H9 (cell line): Measurements from ENCODE around the gene MYH14. TPM values are rescaled to one million over a fixed set of nuclear protein-coding genes. Genes with fewer than 3 reads are reported as not detected.
A peak's percentile ranks its signal among the peaks of the same experiment; 100 is the strongest.

Experiments
- DNase-seq: peaks from one replicate; pipeline ENCODE4 v3.0.0-alpha.2; 2017
- H2AFZ ChIP-seq: one replicate; pipeline ENCODE4 v1.6.1; 2013; ENCODE audit warnings: mild to moderate bottlenecking, low read length, control low read depth, moderate library complexity
- H2AK5ac ChIP-seq: 2 replicates; pipeline ENCODE4 v1.6.1; 2013; ENCODE audit warnings: low read length, control low read depth, mixed read lengths; ENCODE audit not compliant: insufficient read length
- H2BK120ac ChIP-seq: one replicate; pipeline ENCODE4 v1.6.1; 2013; ENCODE audit warnings: low read depth, mild to moderate bottlenecking, low read length, control low read depth, inconsistent platforms; ENCODE audit not compliant: poor library complexity, severe bottlenecking
- H2BK12ac ChIP-seq: 2 replicates; pipeline ENCODE4 v1.6.1; 2013; ENCODE audit warnings: low read length, control low read depth, mixed read lengths, low read depth; ENCODE audit not compliant: insufficient read length
- H2BK15ac ChIP-seq: 2 replicates; pipeline ENCODE4 v1.6.1; 2013; ENCODE audit warnings: low read depth, low read length, control low read depth
- H2BK20ac ChIP-seq: one replicate; pipeline ENCODE4 v1.6.1; 2013; ENCODE audit warnings: low read depth, mild to moderate bottlenecking, low read length, control low read depth, inconsistent platforms; ENCODE audit not compliant: poor library complexity, severe bottlenecking
- H2BK5ac ChIP-seq: 2 replicates; pipeline ENCODE4 v1.6.1; 2013; ENCODE audit warnings: low read length, control low read depth, mixed read lengths; ENCODE audit not compliant: insufficient read length
- H3K14ac ChIP-seq: 2 replicates; pipeline ENCODE4 v1.6.1; 2013; ENCODE audit warnings: low read length, control low read depth; ENCODE audit not compliant: insufficient read depth
- H3K18ac ChIP-seq: 2 replicates; pipeline ENCODE4 v1.6.1; 2013; ENCODE audit warnings: low read depth, mild to moderate bottlenecking, mixed read lengths, low read length, control low read depth; ENCODE audit not compliant: insufficient read length
- H3K23ac ChIP-seq: 2 replicates; pipeline ENCODE4 v1.6.1; 2013; ENCODE audit warnings: low read length, control low read depth, mixed read lengths, low read depth; ENCODE audit not compliant: insufficient read length
- H3K23me2 ChIP-seq: 2 replicates; pipeline ENCODE4 v1.6.1; 2013; ENCODE audit warnings: low read depth, mild to moderate bottlenecking, mixed read lengths, low read length, control low read depth; ENCODE audit not compliant: insufficient read length, poor library complexity, severe bottlenecking
- H3K27ac ChIP-seq: 2 replicates; pipeline ENCODE4 v1.5.1; 2013; ENCODE audit warnings: low read length, control low read depth, mixed read lengths, low read depth; ENCODE audit not compliant: insufficient read length
- H3K27me3 ChIP-seq: 2 replicates; pipeline ENCODE4 v1.6.1; 2013; ENCODE audit warnings: low read length, control low read depth, inconsistent platforms; ENCODE audit not compliant: insufficient read depth
- H3K4ac ChIP-seq: 2 replicates; pipeline ENCODE4 v1.6.1; 2013; ENCODE audit warnings: low read depth, mild to moderate bottlenecking, control low read depth, inconsistent platforms, low read length, moderate library complexity
- H3K4me1 ChIP-seq: 2 replicates; pipeline ENCODE4 v1.6.1; 2013; ENCODE audit warnings: low read length, control low read depth, inconsistent platforms; ENCODE audit not compliant: insufficient read depth
- H3K4me2 ChIP-seq: 2 replicates; pipeline ENCODE4 v1.6.1; 2013; ENCODE audit warnings: low read length, control low read depth, mixed read lengths; ENCODE audit not compliant: insufficient read length, insufficient read depth
- H3K56ac ChIP-seq: 2 replicates; pipeline ENCODE4 v1.6.1; 2013; ENCODE audit warnings: low read depth, mild to moderate bottlenecking, mixed read lengths, low read length, control low read depth; ENCODE audit not compliant: insufficient read length
- H3K79me1 ChIP-seq: 2 replicates; pipeline ENCODE4 v1.6.1; 2013; ENCODE audit warnings: low read depth, mild to moderate bottlenecking, moderate library complexity, low read length, control low read depth, inconsistent platforms; ENCODE audit not compliant: insufficient read depth, poor library complexity, severe bottlenecking
- H3K79me2 ChIP-seq: 2 replicates; pipeline ENCODE4 v1.6.1; 2013; ENCODE audit warnings: low read length, control low read depth, inconsistent platforms; ENCODE audit not compliant: insufficient read depth
- H3K9ac ChIP-seq: 2 replicates; pipeline ENCODE4 v1.6.1; 2013; ENCODE audit warnings: low read length, control low read depth, mixed read lengths; ENCODE audit not compliant: insufficient read length; ENCODE audit errors: extremely low read depth
- H3K9me3 ChIP-seq: one replicate; pipeline ENCODE4 v1.6.1; 2013; ENCODE audit warnings: low read depth, low read length, inconsistent platforms; ENCODE audit not compliant: control insufficient read depth
- H3T11ph ChIP-seq: one replicate; pipeline ENCODE4 v1.6.1; 2013; ENCODE audit warnings: mild to moderate bottlenecking, low read length, control low read depth, inconsistent platforms
- H4K20me1 ChIP-seq: one replicate; pipeline ENCODE4 v1.6.1; 2013; ENCODE audit not compliant: control insufficient read depth, insufficient read length, insufficient read depth
- H4K5ac ChIP-seq: 2 replicates; pipeline ENCODE4 v1.6.1; 2013; ENCODE audit warnings: low read depth, mild to moderate bottlenecking, mixed read lengths, low read length, control low read depth; ENCODE audit not compliant: insufficient read length
- H4K8ac ChIP-seq: replicated peaks from 2 replicates; pipeline ENCODE4 v1.6.1; 2013; ENCODE audit warnings: low read length, control low read depth, mixed read lengths, low read depth; ENCODE audit not compliant: insufficient read length
- H4K91ac ChIP-seq: 2 replicates; pipeline ENCODE4 v1.6.1; 2013; ENCODE audit warnings: low read depth, mild to moderate bottlenecking, moderate library complexity, mixed read lengths, low read length, control low read depth; ENCODE audit not compliant: insufficient read length
- H3K27ac Mint-ChIP-seq, 3 experiments: 2 replicates in 2 of 3; 3 replicates in 1 of 3; pipeline ENCODE4 v1.8.0; 2020 to 2021; ENCODE audit warnings: mixed read lengths in 3 of 3, mild to moderate bottlenecking in 1 of 3, moderate library complexity in 1 of 3
- H3K27me3 Mint-ChIP-seq: 2 replicates; pipeline ENCODE4 v1.8.0; 2021; ENCODE audit warnings: low read depth, mild to moderate bottlenecking, moderate library complexity, mixed read lengths
- H3K36me3 Mint-ChIP-seq, 3 experiments: 2 replicates in 2 of 3; 3 replicates in 1 of 3; pipeline ENCODE4 v1.8.0; 2020 to 2021; ENCODE audit warnings: low read depth in 3 of 3, mixed read lengths in 3 of 3; ENCODE audit not compliant: insufficient read depth in 1 of 3
- H3K4me1 Mint-ChIP-seq, 2 experiments: 2 replicates each; pipeline ENCODE4 v1.8.0; 2020; ENCODE audit warnings: mixed read lengths in 2 of 2
- H3K4me3 Mint-ChIP-seq, 2 experiments: 2 replicates in 1 of 2; 3 replicates in 1 of 2; pipeline ENCODE4 v1.8.0; 2020 to 2021; ENCODE audit warnings: mild to moderate bottlenecking in 2 of 2, mixed read lengths in 2 of 2, moderate library complexity in 1 of 2
- H3K9me3 Mint-ChIP-seq, 2 experiments: 2 replicates in 1 of 2; 3 replicates in 1 of 2; pipeline ENCODE4 v1.8.0; 2020; ENCODE audit warnings: mild to moderate bottlenecking in 2 of 2, mixed read lengths in 2 of 2, moderate library complexity in 1 of 2
- WGBS: extraction: QIAGEN DNeasy Blood & Tissue Kit; methylation state at CpG from one replicate; pipeline ENCODE4 v1.1.7; 2013; ENCODE audit warnings: missing lambda C conversion rate, low lambda C conversion rate, mixed read lengths; ENCODE audit not compliant: insufficient read length; ENCODE audit errors: extremely low coverage; 5-methylcytosine and 5-hydroxymethylcytosine counted together
- total RNA-seq: library from RNA; stranded (reverse); gene quantifications from 2 replicates; pipeline ENCODE4 v1.2.1, GENCODE V29; 2021
- TF ChIP-seq, protein P1 (sequence below): fragments of 200-600 bp; sonication (generic); conservative IDR thresholded peaks from 3 replicates; pipeline ENCODE4 v1.8.0; 2021; ENCODE audit warnings: antibody characterized with exemption, mild to moderate bottlenecking

The MYH14 gene
- total RNA-seq, 1 experiment from 2014 or later: 27.7 TPM

DNA sequence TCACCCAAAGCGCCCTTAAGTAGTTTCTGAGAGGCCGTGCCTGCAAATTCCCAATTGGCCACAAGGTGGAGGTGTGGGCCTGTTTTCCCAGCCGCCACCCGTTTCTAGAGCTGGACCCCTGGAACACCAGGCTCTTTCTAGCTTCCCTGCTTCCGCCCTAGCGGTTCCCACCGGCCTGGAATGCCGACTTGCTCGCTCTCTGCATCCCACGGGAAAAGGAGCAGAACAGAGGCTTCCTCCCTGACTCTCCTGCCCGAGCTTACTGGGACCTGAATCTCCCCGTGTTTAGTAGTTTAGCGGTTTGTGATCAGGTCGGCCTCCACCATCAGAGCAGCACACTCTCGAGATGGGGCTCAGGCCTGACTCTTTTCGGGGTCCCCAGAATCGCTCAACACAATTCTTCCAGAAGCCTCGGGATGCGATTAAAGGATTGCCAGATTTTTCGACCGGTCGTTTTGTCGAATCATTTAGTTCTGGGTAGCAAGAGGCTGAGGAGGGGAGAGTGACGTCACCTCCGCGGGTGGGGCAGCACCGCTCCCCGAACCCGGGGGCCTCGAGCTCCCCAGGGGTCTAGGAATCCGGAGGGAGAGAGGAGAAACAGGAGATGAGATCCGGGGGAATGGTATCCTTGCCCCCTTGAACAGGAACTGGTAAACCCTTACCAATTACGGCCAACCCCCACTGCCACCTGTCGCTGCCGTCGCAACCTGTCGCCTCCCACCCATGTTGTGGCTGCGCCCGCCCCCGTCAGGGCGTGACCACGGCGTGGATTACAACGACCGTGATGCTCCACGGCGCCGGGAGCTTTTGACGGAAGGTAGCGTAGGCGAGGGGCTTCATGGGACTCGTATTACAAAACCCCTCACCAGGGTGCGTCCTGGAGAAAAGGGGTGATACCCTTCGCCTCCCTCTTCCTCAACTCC, 154.0 kb downstream of the MYH14 start:
- WGBS: no CpG with 5 or more reads among the region's 54 CpGs
- no peaks in the 10 kb centered on the region for H3K9me3 ChIP-seq
- H2BK15ac ChIP-seq: no peak overlapping the region
- H3T11ph ChIP-seq: no peak overlapping the region
- no peaks in the 10 kb centered on the region for H4K20me1 ChIP-seq
- H3K18ac ChIP-seq: no peak overlapping the region
- H3K9ac ChIP-seq: no peak overlapping the region
- H4K91ac ChIP-seq: no peak overlapping the region
- Mint-ChIP-seq H3K27me3 (peaks cover 11% of the 10 kb centered on the region), H3K9me3 (no peaks in the 10 kb centered on the region; a peak in 2 of 5 replicates), H3K36me3 (peaks cover 0 to 8% (median 6%) of the 10 kb centered on the region in 3 experiments; a peak in 3 of 7 replicates), H3K4me3 (no peak overlapping the region), H3K4me1 (peaks cover 8 to 16% of the 10 kb centered on the region in 2 experiments), H3K27ac (peak overlapping the region; percentile 34 to 72 (median 44); a peak in 2 of 7 replicates)
- no peak overlapping the region for H2AFZ ChIP-seq
- TF ChIP-seq, protein P1, sequence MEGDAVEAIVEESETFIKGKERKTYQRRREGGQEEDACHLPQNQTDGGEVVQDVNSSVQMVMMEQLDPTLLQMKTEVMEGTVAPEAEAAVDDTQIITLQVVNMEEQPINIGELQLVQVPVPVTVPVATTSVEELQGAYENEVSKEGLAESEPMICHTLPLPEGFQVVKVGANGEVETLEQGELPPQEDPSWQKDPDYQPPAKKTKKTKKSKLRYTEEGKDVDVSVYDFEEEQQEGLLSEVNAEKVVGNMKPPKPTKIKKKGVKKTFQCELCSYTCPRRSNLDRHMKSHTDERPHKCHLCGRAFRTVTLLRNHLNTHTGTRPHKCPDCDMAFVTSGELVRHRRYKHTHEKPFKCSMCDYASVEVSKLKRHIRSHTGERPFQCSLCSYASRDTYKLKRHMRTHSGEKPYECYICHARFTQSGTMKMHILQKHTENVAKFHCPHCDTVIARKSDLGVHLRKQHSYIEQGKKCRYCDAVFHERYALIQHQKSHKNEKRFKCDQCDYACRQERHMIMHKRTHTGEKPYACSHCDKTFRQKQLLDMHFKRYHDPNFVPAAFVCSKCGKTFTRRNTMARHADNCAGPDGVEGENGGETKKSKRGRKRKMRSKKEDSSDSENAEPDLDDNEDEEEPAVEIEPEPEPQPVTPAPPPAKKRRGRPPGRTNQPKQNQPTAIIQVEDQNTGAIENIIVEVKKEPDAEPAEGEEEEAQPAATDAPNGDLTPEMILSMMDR: peak; percentile 90
- peak overlapping the region; percentile 38 for H3K4me2 ChIP-seq
- H4K5ac ChIP-seq: no peak overlapping the region
- peak overlapping the region; percentile 41; the same call in 1 of the 2 replicates for H3K14ac ChIP-seq
- no peaks in the 10 kb centered on the region for H3K27me3 ChIP-seq
- no peak overlapping the region for H3K23ac ChIP-seq
- no peak overlapping the region for H4K8ac ChIP-seq
- no peak overlapping the region for H2BK120ac ChIP-seq
- DNase-seq: peak; percentile 83
- no peak overlapping the region for H2BK20ac ChIP-seq
- H2AK5ac ChIP-seq: no peak overlapping the region
- no peak overlapping the region for H3K27ac ChIP-seq
- H3K23me2 ChIP-seq: no peaks in the 10 kb centered on the region
- H2BK12ac ChIP-seq: no peak overlapping the region
- no peaks in the 10 kb centered on the region for H3K79me1 ChIP-seq
- H3K4ac ChIP-seq: no peak overlapping the region
- H3K56ac ChIP-seq: no peak overlapping the region
- no peak overlapping the region for H2BK5ac ChIP-seq
- peaks cover 2% of the 10 kb centered on the region; the same call in 1 of the 2 replicates for H3K4me1 ChIP-seq
- no peaks in the 10 kb centered on the region for H3K79me2 ChIP-seq
